Memory B cell (primary cell): Measurements from ENCODE around the gene GPER1.

ENCODE experiments used
- ATAC-seq: fragments of 150-1000 bp; cut with Tn5 transposase; 2 replicates; pipeline ENCODE4 v1.10.0; 2021; ENCODE audit warnings: low read depth, mild to moderate bottlenecking, moderate library complexity
- DNase-seq, 2 donors: peaks; one replicate each; pipeline ENCODE4 v3.0.0; 2022; ENCODE audit warnings: low spot score in 2 of 2
- H3K27ac Mint-ChIP-seq: one replicate; pipeline ENCODE4 v1.8.0; 2022; ENCODE audit warnings: mild to moderate bottlenecking, moderate library complexity, mixed read lengths
- H3K27me3 Mint-ChIP-seq: one replicate; pipeline ENCODE4 v1.8.0; 2022; ENCODE audit warnings: mixed read lengths
- H3K36me3 Mint-ChIP-seq: one replicate; pipeline ENCODE4 v1.8.0; 2022; ENCODE audit warnings: mild to moderate bottlenecking, mixed read lengths
- H3K4me1 Mint-ChIP-seq: one replicate; pipeline ENCODE4 v1.8.0; 2022; ENCODE audit warnings: mixed read lengths
- H3K4me3 Mint-ChIP-seq: one replicate; pipeline ENCODE4 v1.8.0; 2022; ENCODE audit warnings: mild to moderate bottlenecking, moderate library complexity, mixed read lengths
- H3K9me3 Mint-ChIP-seq: one replicate; pipeline ENCODE4 v1.8.0; 2022; ENCODE audit warnings: mixed read lengths

GPER1 gene

DNA sequence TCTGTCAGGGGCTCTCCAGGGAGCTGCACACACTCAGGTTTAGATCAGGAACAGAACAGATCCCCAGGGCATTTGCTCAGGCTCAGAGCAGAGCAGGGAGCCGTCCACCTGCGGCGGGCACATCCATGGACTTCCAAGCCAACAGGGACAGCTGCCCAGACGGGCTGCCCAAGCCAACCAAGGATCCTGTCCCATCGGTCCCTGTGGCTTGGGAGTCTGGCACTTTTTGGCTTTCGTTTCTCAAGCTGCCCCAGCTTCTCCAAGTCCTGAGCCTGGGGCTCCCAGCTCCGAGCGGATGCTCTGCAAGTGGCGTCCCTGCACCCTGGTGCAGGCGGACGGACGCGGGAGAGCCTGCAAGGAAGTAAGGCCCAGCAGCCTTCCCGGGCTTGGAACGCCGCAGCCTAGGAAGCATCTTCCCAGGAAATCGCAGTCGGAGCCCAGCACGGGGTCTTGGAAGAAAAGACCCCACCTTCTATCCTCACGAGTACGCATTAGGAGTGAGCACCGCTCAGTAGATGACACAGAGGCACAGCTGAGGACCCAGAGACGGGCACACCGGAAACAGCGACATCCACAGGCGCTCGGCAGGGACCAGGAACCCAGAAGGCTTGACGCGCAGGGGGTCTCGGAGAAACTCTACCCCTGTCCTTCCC, 37.5 kb upstream of the GPER1 start:
- DNase-seq (no peak), ATAC-seq (no peak)
- Mint-ChIP-seq H3K4me3 (no peak overlapping the region), H3K27ac (no peak overlapping the region), H3K36me3 (no peaks in the 10 kb centered on the region), H3K27me3 (peaks cover 7% of the 10 kb centered on the region), H3K4me1 (peaks cover 3% of the 10 kb centered on the region), H3K9me3 (no peaks in the 10 kb centered on the region)

DNA sequence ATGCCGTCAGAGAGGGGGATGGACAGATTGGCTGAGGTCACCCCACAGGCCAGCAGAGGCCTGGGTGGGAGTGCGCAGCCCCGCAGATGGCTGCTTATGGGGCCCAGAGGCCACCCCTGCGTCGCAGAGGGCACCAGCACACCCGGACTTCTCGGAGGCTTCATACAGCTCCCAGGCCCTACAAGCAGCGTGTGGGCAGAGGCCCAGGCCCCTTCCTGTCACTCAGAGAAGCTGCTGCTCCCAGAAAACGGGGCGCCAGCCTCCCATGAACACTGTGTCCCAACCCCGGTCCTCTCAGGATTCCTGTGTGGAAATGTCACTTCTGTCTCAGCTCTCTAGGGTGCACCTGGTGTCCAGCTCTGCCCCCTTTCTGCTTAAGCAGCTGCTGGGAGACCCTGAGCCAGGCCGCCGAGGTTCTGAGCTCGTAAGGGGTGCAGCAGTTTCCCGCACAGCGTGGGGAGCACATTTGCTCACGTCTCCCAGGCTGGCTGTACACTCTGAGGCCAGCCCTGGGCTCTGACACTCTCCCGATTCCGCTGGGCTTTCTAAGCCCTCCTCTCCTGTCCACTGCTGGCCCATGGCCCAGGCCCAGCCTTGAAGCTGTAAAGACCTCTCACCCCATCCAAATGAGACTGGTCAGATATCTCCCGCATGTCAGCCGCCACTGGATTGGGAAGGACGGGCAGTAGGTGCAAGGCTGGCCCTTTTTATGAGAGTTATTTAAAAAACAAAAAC, 36.8 kb upstream of the GPER1 start:
- Mint-ChIP-seq H3K27ac (no peak overlapping the region), H3K27me3 (peaks cover 9% of the 10 kb centered on the region), H3K36me3 (no peaks in the 10 kb centered on the region), H3K9me3 (no peaks in the 10 kb centered on the region), H3K4me3 (no peak overlapping the region), H3K4me1 (peaks cover 2% of the 10 kb centered on the region)
- no peak for DNase-seq
- no peak for ATAC-seq

GRCh38 chr7:1052031-1052818, 35.7 kb upstream of the GPER1 start:
- ATAC-seq (no peak), DNase-seq (no peak)
- H3K4me1 Mint-ChIP-seq, result peaks cover 2% of the 10 kb centered on the region
- H3K4me3 Mint-ChIP-seq, result no peak overlapping the region
- H3K27ac Mint-ChIP-seq, result no peak overlapping the region
- H3K27me3 Mint-ChIP-seq, result peaks cover 9% of the 10 kb centered on the region
- H3K36me3 Mint-ChIP-seq, result no peaks in the 10 kb centered on the region
- no peaks in the 10 kb centered on the region for H3K9me3 Mint-ChIP-seq

- Mint-ChIP-seq H3K4me1 (peaks cover 2% of the 10 kb centered on the region), H3K36me3 (no peaks in the 10 kb centered on the region), H3K9me3 (no peaks in the 10 kb centered on the region), H3K4me3 (no peak overlapping the region), H3K27me3 (peaks cover 10% of the 10 kb centered on the region), H3K27ac (no peak overlapping the region)
- no peak for ATAC-seq
- no peak for DNase-seq
These were observed 34.9 kb upstream of the GPER1 start for GRCh38 chr7:1053002-1053411.

DNA sequence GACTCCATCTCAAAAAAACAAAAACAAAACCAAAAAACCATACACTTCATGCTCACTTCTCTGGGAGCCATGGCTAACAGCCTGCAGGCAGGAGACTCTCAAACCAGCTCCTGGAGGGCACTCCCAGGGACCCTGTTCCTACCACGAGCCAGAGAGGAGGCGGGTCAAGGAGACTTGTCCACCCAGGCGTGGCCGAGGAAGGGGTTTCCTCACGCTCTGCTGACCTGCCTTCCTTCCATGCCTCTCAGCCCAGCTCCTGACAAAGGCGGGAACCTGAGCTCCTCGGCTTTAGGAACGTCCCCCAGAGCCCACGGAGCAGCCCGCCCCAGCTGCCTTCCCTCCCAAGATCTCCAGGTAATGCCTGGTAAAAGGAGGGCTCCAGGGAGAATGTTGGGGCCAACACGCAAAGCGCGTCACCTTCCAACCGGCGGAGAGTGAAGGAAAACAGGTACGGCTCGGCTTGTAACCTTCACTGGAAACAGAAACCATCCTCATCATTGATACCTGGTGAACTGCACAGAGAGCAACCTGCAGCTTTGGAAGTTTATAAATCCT, 34.0 kb upstream of the GPER1 start:
- Mint-ChIP-seq H3K9me3 (no peaks in the 10 kb centered on the region), H3K36me3 (no peaks in the 10 kb centered on the region), H3K4me1 (peaks cover 2% of the 10 kb centered on the region), H3K4me3 (no peak overlapping the region), H3K27me3 (peaks cover 10% of the 10 kb centered on the region), H3K27ac (no peak overlapping the region)
- no peak for DNase-seq
- ATAC-seq, result no peak

- Mint-ChIP-seq H3K27me3 (peaks cover 10% of the 10 kb centered on the region), H3K4me1 (peaks cover 5% of the 10 kb centered on the region), H3K27ac (no peak overlapping the region), H3K36me3 (no peaks in the 10 kb centered on the region), H3K4me3 (no peak overlapping the region), H3K9me3 (no peaks in the 10 kb centered on the region)
- ATAC-seq (no peak), DNase-seq (no peak)
These were observed 33.5 kb upstream of the GPER1 start for GRCh38 chr7:1054438-1054837.

DNA sequence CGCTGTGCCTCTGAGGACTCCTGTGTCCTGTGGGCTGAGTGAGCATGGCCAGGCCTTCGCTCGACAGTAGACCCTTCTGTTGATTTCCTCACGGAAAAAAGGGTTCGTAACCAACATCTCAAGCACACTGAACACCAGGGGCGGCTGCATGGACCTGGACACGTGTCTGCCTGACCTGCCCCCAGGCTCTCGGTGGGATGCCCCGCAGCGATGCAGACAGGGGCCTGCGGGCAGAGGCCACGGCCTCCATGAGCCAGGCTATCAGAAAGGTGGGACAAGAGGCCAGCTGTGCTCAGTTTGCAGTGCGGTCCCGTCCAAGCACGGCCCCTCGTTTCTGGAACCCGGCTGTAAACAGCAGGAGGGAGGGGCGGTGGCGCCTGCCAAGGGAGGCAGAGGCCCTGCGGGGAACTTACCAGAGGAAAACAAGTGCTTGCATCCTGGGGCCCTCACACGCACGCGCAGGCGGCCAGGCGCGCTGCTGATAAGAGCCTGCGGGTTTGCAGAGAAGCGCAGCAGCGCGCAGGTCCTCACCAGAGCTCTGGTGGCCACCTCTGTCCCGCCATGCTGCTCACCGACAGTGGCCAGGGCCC, 33.0 kb upstream of the GPER1 start:
- Mint-ChIP-seq H3K4me1 (peaks cover 7% of the 10 kb centered on the region), H3K36me3 (no peaks in the 10 kb centered on the region), H3K27ac (no peak overlapping the region), H3K27me3 (peaks cover 10% of the 10 kb centered on the region), H3K9me3 (no peaks in the 10 kb centered on the region), H3K4me3 (peak overlapping the region; percentile 32)
- no peak for ATAC-seq
- DNase-seq, result no peak

DNA sequence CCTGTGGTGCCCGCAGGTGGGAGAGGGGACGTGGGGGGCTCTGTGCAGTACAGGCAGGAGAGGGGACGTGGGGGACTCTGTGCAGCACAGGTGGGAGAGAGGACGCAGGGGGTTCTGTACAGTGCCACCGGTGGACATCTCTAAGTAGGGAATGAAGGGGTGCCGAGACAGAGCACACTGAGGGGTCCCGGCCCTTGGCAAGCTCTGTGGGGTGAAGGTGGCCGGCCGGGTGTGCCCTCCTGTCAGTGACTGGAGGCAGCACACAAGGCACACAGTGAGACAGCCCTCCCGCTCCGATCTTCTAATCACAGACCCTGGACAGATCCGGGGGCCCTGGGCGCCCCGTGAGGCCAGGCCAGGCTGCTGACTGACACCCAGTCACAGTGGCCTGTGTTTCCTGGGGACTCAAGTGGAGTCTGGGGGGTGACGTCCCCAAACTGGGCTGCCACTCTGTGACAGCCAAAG, 32.4 kb upstream of the GPER1 start:
- DNase-seq, result no peak
- Mint-ChIP-seq H3K9me3 (no peaks in the 10 kb centered on the region), H3K4me3 (peak overlapping the region; percentile 32), H3K27ac (no peak overlapping the region), H3K27me3 (peaks cover 10% of the 10 kb centered on the region), H3K4me1 (peaks cover 10% of the 10 kb centered on the region), H3K36me3 (no peaks in the 10 kb centered on the region)
- no peak for ATAC-seq

DNA sequence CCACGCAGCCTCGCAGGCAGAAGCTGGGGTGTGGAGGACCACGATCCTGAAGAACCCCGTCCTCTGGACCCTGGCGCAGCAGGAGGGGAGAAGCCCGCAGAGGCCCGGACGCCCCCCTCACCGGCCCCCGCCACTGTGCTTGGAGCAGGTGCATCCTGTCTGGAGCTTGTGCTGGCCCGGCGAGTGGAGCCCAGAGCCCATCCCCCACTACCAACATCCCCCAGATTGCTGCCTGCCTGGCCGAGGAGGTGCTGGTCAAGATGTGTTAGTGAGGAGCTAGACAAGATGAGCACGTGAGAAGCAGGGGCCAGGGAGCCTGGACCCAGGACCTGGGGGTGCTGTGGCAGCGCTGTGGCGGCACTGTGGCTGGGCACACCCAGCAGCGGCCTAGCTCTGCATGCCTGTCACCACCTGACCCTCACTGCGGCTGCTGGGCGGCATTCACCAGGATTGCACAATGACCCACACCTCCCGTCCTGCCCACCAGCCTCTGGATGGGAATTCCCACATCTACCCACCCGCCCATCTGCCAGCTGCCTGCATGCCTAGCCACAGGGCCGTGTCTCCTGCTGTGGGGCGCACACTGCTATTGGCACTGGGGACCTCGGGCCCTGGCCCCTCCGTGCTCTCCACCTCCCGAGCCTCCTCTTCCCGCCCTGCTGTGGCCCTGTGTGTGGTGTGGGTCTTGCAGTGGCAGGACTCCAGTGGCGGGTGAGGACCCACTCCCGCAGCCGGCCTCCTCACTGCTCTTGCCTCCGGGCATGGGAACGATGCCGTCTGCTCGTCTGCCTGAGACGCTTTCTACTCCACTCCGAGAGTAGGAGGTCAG, 31.7 kb upstream of the GPER1 start:
- no peak overlapping the region for H3K4me3 Mint-ChIP-seq
- no peak overlapping the region for H3K27ac Mint-ChIP-seq
- no peaks in the 10 kb centered on the region for H3K9me3 Mint-ChIP-seq
- DNase-seq (no peak), ATAC-seq (no peak)
- peaks cover 10% of the 10 kb centered on the region for H3K4me1 Mint-ChIP-seq
- H3K36me3 Mint-ChIP-seq, result no peaks in the 10 kb centered on the region
- H3K27me3 Mint-ChIP-seq, result peaks cover 10% of the 10 kb centered on the region

DNA sequence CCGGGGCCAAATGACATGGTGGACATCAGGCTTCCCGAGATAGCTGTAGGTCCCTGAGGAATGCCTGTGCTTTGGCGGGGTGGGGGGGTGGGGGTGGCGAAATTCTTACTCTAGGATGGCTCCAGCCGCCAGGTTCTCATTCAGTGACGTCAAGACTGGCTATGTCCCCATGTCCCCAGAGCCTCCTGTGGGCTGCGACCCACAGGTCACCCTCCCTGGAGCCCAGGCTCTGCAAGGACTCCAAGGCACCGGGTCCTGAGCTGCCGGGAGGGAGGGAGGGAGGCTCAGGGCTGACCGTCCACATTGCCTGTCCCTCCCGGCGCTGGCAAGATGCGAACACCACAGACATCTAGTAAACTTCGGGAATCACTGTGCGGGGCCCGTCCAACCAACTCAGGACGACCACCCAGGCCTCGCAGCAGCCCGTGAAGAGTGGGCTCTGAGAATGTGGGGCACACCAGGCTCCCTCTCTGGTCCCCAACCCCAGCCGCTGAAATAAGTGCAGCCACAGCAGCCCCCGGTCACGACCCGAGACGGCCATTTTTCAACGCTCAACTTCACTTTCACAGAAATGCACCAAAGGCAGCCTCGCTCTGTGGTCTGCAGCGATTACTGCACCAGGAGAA, 31.0 kb upstream of the GPER1 start:
- ATAC-seq, result no peak
- no peak for DNase-seq
- Mint-ChIP-seq H3K27ac (no peak overlapping the region), H3K36me3 (peaks cover 2% of the 10 kb centered on the region), H3K4me1 (peaks cover 16% of the 10 kb centered on the region), H3K27me3 (peaks cover 12% of the 10 kb centered on the region), H3K4me3 (no peak overlapping the region), H3K9me3 (no peaks in the 10 kb centered on the region)

DNA sequence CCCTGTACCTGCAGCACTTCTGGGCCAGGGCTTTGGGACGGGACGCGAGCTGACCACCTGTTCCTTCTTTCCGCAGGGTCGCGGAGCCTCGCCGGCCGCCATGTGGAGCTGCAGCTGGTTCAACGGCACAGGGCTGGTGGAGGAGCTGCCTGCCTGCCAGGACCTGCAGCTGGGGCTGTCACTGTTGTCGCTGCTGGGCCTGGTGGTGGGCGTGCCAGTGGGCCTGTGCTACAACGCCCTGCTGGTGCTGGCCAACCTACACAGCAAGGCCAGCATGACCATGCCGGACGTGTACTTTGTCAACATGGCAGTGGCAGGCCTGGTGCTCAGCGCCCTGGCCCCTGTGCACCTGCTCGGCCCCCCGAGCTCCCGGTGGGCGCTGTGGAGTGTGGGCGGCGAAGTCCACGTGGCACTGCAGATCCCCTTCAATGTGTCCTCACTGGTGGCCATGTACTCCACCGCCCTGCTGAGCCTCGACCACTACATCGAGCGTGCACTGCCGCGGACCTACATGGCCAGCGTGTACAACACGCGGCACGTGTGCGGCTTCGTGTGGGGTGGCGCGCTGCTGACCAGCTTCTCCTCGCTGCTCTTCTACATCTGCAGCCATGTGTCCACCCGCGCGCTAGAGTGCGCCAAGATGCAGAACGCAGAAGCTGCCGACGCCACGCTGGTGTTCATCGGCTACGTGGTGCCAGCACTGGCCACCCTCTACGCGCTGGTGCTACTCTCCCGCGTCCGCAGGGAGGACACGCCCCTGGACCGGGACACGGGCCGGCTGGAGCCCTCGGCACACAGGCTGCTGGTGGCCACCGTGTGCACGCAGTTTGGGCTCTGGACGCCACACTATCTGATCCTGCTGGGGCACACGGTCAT, 30.3 kb upstream of the GPER1 start:
- Mint-ChIP-seq H3K9me3 (no peaks in the 10 kb centered on the region), H3K27me3 (peaks cover 8% of the 10 kb centered on the region), H3K27ac (no peak overlapping the region), H3K4me1 (peaks cover 23% of the 10 kb centered on the region), H3K36me3 (peaks cover 2% of the 10 kb centered on the region), H3K4me3 (no peak overlapping the region)
- ATAC-seq (no peak), DNase-seq (no peak)

GRCh38 chr7:1058311-1058710, 29.6 kb upstream of the GPER1 start:
- Mint-ChIP-seq H3K36me3 (peaks cover 2% of the 10 kb centered on the region), H3K4me3 (no peak overlapping the region)

More at GRCh38 chr7:1058311-1058710, 29.6 kb upstream of the GPER1 start:
- peaks cover 9% of the 10 kb centered on the region for H3K27me3 Mint-ChIP-seq
- H3K9me3 Mint-ChIP-seq, result no peaks in the 10 kb centered on the region
- ATAC-seq (no peak), DNase-seq (no peak)
- no peak overlapping the region for H3K27ac Mint-ChIP-seq
- H3K4me1 Mint-ChIP-seq, result peaks cover 29% of the 10 kb centered on the region
